HG02623 (cell line): ENCODE results near the gene SPATA21.

Experiments used
- ATAC-seq: cut with Tn5 transposase; IDR thresholded peaks from one replicate; pipeline ENCODE4 v1.9.1; 2021; ENCODE audit warnings: moderate library complexity; ENCODE audit not compliant: unreplicated experiment

Gene SPATA21

GRCh38 chr1:16351994-16352841, 85.0 kb downstream of the SPATA21 start, which contains the start of gene FBXO42:
Gene FBXO42, minus strand, starts transcription at chr1:16352480. Its CDS starts 37,062 bp downstream, at chr1:16315418.
- peak; percentile 93 for ATAC-seq

DNA sequence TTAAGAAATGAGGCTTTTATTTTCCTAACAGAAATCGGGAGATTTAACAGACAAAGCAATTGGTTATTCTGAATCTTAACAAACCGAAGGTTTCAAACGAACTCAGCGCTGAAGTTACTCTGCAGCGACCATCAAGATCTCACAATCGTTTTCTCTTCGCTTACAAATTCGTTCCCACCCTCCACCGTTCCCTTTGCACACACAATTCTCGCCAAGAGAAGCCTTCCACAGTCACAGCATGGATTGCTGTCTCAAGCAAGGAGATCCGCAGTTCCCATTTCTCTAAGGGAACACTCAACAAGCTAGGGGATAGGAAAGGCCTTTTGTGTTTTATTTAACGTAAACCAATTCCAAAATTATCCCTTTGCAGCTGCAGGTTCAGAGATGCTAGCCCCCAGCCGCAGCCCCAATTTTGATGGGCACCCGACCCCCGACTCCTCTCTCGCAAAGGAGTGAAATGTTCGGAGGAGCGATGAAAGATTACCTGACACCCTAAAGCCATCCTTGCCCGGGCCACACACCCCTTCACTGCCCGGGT, 85.7 kb downstream of the SPATA21 start:
- no peak for ATAC-seq

DNA sequence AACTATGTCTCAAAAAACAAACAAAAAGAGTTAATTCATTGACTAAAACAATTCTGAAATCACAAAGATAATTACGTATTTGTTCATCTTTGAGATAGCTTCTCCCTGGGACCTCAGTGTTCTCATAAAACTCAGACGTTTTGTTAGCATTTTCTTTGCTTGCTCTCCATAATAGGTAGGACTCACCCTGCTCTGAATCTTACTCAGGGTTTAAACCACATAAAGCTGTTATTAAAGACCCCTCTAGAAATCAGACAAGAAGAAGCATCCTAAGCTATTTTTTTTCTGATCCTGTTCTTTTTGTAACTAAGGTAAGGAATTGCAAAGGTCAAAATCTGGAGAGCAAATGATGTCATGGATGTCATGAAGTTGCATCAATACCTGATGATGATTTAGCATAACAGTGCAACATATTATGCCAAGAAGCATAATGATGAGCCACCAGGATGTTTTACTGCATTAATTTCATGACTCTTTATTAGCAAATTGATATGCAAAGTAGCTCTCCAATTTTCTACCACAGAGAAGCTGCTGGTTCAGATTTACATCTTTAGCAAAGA, 87.3 kb downstream of the SPATA21 start:
- no peak for ATAC-seq
